GM19351 (cell line): Measurements from ENCODE around the gene MAPK8IP2.
"Not testable (repeated sequence)": the region's sequence is repeated elsewhere in the genome, so short reads cannot be mapped to it uniquely, and the experiment has no call there.

Experiments
- ATAC-seq: cut with Tn5 transposase; IDR thresholded peaks from one replicate; pipeline ENCODE4 v1.9.1; 2021; ENCODE audit warnings: mild to moderate bottlenecking, moderate library complexity; ENCODE audit not compliant: unreplicated experiment

Gene MAPK8IP2

DNA sequence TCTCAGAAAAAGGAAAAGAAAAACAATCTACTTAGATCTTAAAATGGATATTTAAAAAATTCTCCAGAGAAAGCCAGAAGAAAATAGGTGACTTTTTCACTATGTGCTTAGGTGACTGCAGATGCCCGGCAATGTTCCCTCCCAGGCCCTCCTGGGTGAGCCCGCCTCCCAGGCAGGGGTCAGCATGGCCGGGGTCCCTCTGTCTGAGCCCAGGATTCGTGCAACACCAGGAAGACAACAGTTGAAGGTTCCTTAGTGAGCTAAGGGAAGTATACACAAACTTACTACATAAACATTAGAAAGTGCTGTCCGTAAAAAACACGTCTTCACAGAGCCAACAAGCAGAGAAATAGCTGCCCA is 11.6 kb downstream of the MAPK8IP2 start:
- ATAC-seq = no peak

DNA sequence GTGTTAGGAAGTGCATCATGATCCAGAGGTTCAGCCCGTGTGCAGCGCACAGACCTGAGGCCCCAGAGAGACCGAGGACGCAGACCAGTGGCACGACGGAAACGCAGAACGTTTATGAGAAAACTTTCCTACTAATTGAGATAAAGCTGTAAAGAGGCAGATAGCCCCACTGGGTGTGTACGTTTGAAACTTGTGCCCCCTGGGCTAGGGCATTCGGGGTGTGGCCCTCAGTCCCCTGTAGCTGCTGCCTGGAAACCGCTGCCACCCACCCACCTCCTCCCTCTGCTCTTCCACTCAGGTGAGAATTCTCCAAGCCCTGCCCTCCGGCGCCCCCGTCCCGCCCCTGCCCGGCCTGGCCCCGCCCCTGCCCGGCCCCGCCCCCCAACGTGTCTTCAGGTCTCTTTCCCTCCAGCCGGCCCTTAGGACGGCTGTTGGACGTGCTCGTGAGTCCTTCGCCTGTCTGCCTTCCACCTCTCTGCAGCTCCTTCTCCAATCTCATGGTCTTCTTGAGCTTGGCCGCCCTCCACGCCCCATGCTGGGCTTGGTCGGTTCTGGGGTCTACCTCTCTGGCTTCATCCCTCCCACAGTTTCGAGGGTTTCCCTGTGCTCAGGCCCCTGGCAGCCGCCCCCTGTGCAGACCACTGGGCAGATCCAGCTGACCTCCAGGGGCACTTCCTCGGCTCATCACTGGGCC is 12.1 kb downstream of the MAPK8IP2 start:
- no peak for ATAC-seq

DNA sequence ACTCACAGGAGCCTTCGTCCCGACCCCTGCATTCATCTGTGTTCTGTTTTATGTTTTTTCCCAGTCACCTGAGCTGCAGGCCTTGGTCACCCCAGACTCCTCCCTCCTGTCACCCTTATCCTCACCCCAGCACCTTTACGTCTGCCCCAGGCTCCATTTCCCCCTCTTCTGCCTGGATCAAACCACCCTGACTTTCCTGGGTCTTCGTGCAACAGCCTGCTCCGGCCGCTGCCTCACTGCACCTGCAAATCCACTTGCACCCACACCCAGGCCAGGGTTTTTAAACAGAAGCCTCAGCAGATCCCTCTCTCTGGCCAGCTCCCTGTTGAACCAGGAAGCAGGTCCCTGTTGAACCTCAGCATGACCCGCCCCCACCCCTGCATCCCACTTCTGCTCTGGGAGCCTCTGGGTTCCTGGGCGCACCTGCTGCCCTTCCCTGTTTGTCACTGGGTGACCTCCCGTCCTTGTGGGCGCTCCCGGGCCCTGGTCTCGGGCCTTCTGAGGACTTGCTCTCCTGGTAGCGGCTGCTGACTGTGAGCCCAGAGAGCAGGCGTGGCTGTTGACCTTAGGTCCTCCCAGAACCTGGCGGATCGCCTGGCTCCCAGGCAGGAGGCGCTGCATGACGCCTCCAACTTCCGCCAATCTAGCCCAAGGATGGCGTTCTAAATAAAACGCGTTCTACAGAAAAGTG is 12.8 kb downstream of the MAPK8IP2 start:
- ATAC-seq = no peak

DNA sequence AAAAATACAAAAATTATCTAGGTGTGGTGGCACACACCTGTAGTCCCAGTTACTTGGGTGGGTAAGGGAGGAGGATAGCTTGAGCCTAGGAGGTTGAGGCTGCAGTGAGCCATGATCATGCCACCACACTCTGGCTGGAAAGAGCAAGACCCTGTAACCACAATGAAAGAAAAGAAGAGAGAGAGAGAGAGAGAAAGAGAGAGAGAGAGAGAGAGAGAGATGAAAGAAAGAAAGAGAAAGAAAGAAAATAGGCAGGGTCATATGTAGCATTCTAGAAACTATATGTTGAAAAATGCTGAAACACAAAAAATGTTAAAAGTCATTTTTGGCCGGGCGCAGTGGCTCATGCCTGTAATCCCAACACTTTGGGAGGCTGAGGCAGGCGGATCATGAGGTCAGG is 13.7 kb downstream of the MAPK8IP2 start:
- not testable (repeated sequence) for ATAC-seq

DNA sequence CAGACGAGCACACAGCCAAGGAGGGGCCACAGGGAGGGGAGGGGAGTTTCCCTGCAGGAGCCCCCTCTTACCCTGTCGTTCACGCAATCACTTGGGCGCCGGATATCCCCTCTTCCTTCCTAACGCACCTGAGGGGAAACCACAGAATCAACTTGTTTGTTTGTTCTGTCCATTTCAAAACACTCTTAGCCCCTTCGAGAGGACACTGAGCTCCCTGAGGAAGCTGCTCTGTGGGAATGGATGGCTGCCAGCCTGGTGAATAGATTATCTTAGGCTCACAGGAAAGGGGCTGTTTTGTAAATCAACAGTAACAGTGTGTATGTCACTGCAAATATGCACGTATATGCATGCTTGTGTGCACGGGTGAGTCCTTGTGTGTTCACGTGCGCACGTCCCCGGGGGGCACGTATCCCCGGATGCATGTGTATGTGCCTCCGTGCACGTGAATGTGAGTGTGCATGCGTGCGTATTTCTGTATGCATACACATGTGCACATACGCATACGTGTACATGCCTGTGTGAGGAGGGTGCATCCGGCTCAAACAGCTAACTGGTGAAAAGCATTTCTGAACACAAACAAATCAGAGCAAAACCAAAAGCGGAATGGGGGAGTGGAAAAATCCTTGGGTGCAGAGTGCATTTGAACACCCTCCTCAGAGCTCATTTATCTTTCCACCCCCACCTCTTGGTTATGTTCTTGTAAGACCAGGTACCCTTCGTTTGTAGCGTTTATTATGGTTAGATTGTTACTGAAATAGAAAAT is 20.2 kb downstream of the MAPK8IP2 start:
- ATAC-seq = peak; percentile 45

DNA sequence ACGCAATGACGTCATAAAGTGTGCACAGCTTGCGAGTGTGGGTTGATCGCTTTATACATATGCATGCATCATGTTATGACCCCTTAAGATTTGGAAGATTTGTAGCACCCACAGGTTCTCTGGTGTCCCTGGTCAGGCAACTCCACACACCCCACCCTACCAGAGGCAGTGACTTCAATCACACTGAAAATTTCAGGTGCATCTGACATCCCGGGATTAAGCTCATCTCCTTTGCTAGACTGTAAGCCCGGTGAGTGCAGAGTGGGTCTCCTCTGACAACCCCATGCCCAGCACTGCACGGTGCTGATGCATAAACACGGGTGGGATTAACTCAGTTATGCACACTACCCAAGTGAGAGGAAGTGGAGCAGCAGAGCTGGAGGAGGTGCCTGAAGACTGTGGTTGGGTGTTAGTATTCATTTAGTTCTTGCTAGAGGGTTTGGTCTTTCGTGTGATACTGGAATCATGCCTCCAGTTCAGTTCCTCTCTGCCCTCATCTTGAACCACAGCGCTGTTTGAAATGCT is 20.8 kb downstream of the MAPK8IP2 start:
- ATAC-seq = peak; percentile 43

DNA sequence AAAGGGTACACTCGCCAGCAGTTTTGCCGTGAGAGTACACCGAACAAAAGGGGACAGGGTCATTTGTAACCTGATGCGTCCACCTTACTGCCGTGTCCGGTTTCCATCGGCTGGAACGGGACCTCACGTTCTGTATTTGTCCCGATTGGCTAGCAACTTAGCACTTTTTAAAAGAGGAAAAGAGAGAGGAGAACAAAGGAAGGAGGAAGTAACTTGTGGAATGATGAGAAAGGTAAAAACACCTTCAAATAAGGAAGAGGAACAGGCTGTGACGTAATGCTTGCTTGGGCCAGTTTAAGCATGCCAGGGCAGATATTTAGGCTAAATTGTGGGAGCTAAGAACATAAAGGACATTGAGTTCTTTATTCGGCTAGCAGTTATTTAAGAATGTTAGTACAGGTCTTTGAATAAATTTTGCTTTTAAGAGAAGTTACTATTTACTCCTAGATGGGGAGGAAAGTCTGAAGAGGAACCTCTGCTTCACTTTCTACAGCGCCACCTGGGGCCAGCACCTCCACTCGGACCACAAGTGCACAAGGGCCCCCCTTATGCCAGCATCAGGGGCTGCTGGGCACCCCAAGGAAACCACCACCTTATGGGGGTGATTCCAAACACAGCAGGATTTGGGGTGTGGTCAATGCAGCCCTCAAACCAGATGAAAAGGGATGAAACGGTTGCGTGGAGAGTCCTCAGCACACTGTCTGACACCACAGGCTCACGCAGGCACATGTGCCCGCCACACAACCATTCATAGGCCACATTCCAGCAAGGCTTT is 21.5 kb downstream of the MAPK8IP2 start:
- no peak for ATAC-seq

DNA sequence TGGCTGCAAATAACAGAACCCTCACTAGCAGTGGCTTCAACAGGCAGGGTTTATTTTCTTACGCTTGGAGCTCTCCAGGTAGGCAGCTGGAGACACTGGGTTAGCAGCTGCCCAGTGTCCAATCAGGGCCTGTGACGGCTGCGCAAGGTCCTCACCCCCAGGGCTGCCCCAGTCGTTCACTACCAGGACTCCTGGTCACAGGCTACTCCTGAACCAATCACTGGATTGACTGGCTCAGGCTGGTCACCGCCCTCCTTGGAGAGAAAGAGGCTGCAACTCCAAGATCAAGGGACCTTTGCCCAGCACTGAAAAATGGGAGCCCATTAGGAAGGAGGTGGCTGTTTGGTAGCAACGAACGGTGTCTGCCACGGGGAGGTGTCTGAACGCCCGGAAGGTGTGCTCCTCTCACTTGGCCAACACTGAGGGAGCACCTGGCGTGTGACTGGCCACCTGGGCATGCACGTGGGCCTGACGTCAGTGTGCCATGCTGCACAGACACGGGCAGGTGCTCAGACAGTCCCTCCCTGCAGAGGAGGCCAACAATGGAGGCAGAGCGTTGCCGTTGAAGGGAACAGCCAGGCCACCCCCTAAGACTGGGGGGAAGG is 22.2 kb downstream of the MAPK8IP2 start:
- ATAC-seq = no peak

DNA sequence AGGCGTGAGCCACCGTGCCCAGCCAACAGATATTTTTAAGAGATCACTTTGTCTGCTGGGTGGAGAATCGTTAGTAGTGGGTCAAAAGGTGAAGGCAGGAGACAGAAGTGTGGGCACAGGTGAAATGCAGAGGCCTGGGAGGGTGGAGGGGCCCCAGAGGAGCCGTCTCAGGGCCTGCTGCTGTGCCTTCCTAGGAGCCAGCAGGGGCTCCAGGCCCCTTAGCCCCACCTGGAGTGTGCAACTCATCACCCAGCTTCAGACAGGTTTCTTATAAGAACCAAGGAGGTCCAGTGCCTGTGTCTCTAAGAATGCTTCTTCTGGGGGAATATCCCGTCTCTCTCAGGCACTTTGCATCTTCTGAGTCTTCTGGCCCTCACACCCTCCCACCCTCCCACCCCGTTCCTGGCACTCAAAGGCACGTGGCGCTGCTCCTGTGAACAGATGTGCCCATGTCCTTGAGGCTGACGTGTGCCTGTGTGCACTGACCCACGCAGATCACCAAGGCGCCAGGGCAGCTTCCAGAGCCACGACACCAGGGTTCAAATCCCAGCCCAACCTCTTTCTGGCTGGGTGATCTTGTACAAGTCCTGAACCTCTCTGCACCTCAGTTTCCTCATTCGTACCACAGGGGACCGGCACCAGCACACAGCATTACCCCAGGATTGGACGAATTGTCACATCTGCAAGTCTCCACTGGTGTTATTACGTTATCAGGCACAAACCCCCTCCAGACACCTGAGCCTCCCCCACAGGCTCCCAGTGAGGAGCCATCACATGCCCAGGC is 23.9 kb downstream of the MAPK8IP2 start:
- ATAC-seq = no peak

DNA sequence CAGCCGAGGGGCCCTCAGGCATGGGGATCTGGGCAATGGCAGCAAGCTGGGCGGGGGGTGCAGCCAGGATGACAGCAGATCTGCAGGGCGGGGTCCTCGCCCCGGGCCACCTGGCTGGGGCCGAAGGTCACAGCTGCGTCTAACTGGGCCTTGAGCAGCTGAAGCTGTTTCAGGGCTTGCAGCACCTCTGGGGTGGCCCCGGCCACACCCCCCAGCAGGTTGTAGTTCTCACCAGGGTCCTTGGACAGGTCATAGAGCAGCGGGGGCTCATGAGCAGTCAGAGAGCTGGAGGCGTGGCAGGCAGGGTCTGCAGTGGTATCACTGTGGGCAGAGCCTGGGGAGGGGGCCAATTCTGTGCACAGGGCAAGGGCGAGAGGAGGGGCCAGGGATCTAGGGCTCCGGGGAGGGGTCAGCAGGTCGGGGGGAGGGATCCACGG is 24.6 kb downstream of the MAPK8IP2 start:
- no peak for ATAC-seq

DNA sequence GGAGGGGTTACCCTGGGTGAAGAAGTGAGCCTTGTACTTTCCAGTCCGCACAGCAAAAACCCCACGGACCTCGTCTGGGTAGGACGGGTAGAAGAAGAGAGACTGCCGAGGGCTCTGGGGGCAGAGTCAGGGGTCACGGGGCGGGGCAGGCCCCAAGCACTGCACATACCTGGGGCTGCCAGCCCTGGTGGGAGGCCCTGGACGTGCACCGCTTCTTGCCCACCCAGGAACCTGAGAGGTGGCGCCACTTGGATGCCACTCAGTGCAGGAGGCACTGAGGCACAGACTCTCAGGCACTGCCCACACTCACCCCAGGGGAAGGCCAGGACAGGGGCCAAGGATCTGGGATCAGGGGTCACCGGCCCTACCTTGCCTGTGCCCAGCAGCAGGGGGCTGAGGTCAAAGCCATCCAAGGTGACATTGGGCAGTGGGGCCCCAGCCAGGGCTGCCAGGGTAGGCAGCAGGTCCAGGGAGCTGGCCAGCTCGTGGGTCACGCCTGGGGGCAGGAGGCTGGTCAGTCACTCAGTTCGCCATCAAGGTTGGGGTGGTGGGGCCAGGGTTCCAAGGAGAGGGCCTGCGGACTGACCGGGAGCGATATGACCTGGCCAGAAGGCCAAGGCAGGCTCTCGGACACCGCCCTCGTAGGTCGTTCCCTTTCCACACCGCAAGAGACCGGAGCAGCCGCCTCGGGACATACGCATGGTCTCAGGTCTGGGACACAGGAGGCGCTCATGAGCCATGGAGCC is 25.1 kb downstream of the MAPK8IP2 start:
- ATAC-seq = no peak

DNA sequence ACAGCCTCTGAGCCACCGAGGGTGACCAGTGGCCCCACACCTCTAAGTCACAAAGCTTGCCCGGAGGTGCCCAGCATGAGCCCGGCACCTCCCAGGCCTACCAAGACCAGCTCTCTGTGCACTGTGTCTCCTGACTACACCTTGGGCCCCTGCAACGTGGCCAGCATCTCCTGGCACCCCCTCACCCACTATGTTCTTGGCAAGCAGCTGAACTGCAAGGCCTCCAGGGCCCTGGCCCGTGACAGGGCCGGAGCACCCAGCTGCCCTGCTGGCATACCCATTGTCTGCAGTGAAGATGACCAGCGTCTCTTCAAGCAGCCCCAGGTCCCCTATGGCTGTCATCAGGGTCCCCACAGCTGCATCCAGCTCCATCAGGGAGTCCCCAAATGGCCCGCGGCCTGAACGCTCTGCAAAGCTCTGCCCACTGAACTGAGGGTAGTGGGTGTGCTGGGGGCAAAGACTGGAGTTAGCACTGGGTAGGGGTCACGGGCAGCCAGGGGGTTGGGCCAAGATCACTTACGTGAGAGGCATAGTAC is 25.8 kb downstream of the MAPK8IP2 start:
- no peak for ATAC-seq

DNA sequence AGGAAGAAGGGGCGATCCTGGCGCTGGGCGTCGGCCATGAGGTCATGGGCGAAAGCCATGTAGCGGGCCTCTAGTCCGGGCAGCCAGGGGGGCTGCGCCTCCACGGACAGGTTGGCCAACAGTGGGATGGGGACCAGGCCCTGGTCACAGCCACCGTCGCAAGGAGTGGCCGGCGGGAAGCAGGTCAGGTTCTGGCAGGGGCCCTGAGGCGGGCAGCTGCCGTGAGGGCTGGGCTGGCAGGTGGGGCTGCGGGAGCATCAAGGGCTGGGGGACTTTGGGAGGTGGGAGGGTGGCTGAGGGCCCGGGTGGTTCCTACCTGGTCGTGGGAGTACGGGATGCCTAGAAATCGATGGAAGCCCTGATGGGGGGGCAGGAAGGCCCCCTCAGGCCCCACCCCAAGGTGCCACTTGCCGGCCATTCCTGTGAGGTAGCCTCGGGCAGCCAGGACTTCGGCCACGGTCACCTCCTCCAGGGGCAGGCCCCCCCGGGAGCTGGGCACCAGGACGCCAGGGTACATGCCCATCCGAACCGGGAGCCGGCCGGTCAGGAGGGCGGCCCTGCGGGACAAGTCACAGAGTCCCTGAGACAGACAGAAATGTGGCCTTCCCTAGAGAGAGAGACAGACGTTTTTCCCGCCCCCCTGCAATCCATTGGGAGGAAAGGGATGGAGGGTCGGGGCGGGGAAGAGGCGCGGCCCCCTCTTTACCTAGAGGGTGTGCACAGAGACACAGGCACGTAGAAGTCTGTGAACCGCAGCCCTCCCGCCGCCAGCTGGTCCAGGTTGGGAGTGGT is 26.5 kb downstream of the MAPK8IP2 start:
- no peak for ATAC-seq

DNA sequence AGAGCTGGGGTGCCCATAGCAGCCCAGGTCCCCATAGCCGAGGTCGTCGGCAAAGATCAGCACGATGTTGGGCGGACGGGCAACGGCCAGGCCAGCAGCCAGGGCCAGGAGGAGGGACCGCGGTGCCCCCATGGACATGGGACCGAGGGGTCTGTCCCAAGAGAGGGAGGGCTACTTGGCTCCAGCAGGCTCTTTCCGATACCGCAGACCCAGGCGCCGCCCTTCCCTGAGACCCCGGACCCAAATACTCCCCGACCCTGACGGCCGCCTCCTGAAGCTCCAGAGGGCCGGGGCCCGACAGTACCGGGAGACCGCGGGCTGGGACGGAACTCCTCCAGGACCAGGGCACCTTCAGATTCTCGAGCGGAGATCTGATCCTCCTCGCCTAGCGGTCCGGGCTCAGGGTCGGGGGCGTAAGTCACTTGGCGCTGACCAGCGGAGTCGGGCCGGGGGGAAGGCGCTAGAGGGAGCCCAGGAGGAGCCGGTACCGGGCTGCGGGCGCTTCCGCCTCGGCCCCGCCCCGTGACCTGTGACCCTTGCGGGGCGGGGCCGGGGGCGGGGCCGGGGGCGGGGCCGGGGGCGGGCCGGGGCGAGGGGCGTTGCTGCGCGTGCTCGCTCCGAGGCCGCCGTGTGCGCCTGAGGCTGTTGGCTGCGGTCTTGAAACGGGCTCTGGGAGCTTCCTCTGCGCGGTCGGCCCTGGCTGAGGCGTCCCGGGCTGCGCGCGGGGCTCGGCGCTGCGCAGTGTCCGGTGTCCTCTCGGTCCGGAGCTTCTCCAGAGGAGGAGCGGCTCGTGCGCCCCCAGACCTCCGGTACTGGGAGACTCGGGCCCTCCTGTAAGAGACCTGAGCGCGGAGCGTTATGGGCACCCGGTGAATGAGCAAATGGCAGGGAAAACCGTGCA is 27.3 kb downstream of the MAPK8IP2 start, which contains the start of gene ARSA:
TSS of gene ARSA (minus strand) at position 511 of the 901 bp plus-strand sequence. CDS start at position 138, 373 bp downstream.
- ATAC-seq = peak; percentile 80

DNA sequence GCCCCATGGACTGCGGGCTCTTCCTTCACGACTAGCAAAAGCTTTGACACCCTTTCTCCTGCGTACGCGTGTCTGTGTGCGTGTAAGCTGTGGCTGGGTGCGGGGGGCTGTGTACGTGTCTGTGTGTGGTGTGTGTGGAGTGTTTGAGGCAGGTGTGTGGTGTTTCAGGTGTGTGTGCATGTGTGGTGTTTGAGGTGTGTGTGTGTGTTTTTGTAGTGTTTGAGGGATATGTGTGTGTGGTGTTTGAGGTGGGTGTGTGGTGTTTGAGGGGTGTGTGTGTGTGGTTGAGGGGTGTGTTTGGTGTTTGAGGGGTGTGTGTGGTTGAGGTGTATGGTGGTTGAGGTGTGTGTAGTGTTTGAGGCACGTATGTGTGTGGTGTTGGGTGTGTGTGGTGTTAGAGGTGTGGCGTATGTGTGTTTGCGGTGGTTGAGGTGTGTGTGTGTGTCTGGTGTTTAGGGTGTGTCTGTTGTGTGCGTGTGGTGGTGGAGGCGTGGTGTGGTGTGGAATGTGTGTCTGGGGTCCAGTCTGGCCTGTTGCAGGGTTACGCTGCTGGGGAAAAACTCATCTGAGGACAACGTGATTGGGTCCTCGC is 28.0 kb downstream of the MAPK8IP2 start:
- ATAC-seq = peak; percentile 14

DNA sequence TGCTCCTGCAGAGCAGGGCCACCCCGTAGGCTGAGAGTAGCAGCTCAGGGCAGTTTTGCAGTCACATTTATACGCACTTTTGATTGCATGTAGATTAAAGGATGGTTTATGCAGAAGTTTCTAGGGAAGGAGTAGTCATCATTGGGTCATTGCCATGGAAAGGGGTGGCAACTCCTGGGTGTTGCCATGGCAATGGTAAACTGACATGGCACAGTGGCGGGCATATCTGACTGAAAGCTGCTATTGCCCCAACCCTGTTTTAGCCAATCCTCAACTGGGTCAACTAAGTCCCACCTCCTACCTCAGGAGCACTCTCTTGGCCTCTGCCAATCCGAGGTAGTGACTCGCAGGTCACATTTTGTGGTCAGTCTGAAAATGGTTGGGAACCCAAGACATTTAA is 29.8 kb downstream of the MAPK8IP2 start:
- no peak for ATAC-seq
